ENCODE data around the gene RMND5B. TPM values are rescaled to one million over a fixed set of nuclear protein-coding genes. Genes with fewer than 3 reads are reported as not detected.

RMND5B gene
- total and polyA plus RNA-seq, 10 of the 15 experiments (the other 5 are each of a cell fraction or from before 2014, with no cell fraction given), result 1.6 to 50.7 (median 30.9) TPM

GRCh38 chr5:178123966-178124925 lies 6.6 kb upstream of the RMND5B start:
- ChIA-PET SMC1A (ENCODE audit: uncharacterized antibody, unreplicated experiment) (interaction anchor here (0.7 to 1.5 kb wide), 3 partner anchors 28 to 48 kb away, joined by 3 to 4 read pairs (median 4); partner anchors contain the start of gene NHP2), CTCF (interaction anchor here (1.1 kb wide), 2 partner anchors 21 to 47 kb away, joined by 3 read pairs; no protein-coding TSS in a partner anchor), RAD21 (ENCODE audit: unreplicated experiment) (interaction anchor here (0.6 kb wide), 1 partner anchor 13 kb away, joined by 3 read pairs; no protein-coding TSS in a partner anchor), POLR2A (no interaction called here)
- Histone ChIP-seq H3K4me1 (ENCODE audit: control insufficient read depth, insufficient read depth, low read length) (peaks cover 13% of the 10 kb centered on the region), H3K79me2 (ENCODE audit: control insufficient read depth, insufficient read depth, low read length) (peaks cover 3% of the 10 kb centered on the region), H3K36me3 (ENCODE audit: control insufficient read depth in 2 of 2, insufficient read depth in 2 of 2, low read length in 1 of 2) (peaks cover 3 to 19% of the 10 kb centered on the region in 2 experiments; a peak in 3 of 4 replicates), H3K4me3 (no peak overlapping the region), H3K27ac (ENCODE audit: control insufficient read depth, insufficient read depth) (no peak overlapping the region), H3K9ac (ENCODE audit: control insufficient read depth, insufficient read depth, low read length) (no peak overlapping the region), H3K4me2 (ENCODE audit: control insufficient read depth, insufficient read depth) (no peak overlapping the region), H2AFZ (ENCODE audit: control insufficient read depth, low read depth, low read length) (no peak overlapping the region), H3K27me3 (replicated peaks in 1 of 2; ENCODE audit: control insufficient read depth in 2 of 2, insufficient read depth in 2 of 2, low read length in 1 of 2) (no peaks in the 10 kb centered on the region), H4K20me1 (ENCODE audit: control insufficient read depth, insufficient read depth) (no peaks in the 10 kb centered on the region), H3K9me3 (replicated peaks; ENCODE audit: control insufficient read depth, insufficient read depth, low read length) (no peaks in the 10 kb centered on the region)
- no TSS peak for BruUV-seq (replicated peaks)
- TF ChIP-seq IRF4 (IDR thresholded peaks at IDR 0.05; ENCODE audit: low read depth, low read length) (no peak), MXI1 (IDR thresholded peaks at IDR 0.05; ENCODE audit: low read depth, low read length) (no peak), POLR2A (IDR thresholded peaks at IDR 0.05; ENCODE audit: low read depth, low read length) (0 out of 2 replicates have a peak, but pooled peaks have one; percentile 23), E2F4 (IDR thresholded peaks at IDR 0.05; ENCODE audit: low read depth, low read length) (no peak)
- WGBS (ENCODE audit: insufficient coverage, insufficient replicate concordance, low lambda C conversion rate, missing lambda C conversion rate), result 79% methylated on average over 18 of the region's 18 CpGs
- FAIRE-seq (no peak), ATAC-seq (no peak), DNase-seq (ENCODE audit: low read depth, low spot score) (no peak)
- intact Hi-C loops (cut with micrococcal nuclease; ENCODE audit: unreplicated experiment) (no loop called here), in situ Hi-C loops (cut with MboI) (loop anchor here (10.0 kb wide), 1 partner anchor 1691 kb away; no protein-coding TSS in a partner anchor)

Measured in GM12878 (cell line).